Muscle of arm (tissue), 12 donors: ENCODE measurements around the gene KCNMB4. TPM values are rescaled to one million over a fixed set of nuclear protein-coding genes. Genes with fewer than 3 reads are reported as not detected.

Source experiments
- polyA plus RNA-seq, 12 donors: library from polyadenylated mRNA; unstranded; fragments of 120-200 nt; gene quantifications; one replicate each; pipeline ENCODE4 v1.2.1, GENCODE V29; 2013; ENCODE audit not compliant: insufficient read length in 12 of 12

Gene KCNMB4
- polyA plus RNA-seq, 12 donors: 7.1 to 19.1 (median 14.7) TPM; not detected in 1

Other genes with a start within 250 kb of the KCNMB4 start
- 100 to 1,000 TPM in 3 of 12 donors, 10 to 100 TPM in 9; 59.0 to 417 (median 84.6) TPM for gene CNOT2, start 122.9 kb upstream of the KCNMB4 start, polyA plus RNA-seq